GM12872 (cell line): ENCODE results near the gene ALG8.

Experiments used
- TF ChIP-seq, protein P1 (sequence below): IDR thresholded peaks from 3 replicates; pipeline ENCODE4 v1.5.1; 2011; ENCODE audit warnings: low read depth, mild to moderate bottlenecking, low read length, moderate library complexity; ENCODE audit not compliant: insufficient read depth

The ALG8 gene

GRCh38 chr11:78094250-78094649 is 45.2 kb downstream of the ALG8 start:
- TF ChIP-seq, protein P1, sequence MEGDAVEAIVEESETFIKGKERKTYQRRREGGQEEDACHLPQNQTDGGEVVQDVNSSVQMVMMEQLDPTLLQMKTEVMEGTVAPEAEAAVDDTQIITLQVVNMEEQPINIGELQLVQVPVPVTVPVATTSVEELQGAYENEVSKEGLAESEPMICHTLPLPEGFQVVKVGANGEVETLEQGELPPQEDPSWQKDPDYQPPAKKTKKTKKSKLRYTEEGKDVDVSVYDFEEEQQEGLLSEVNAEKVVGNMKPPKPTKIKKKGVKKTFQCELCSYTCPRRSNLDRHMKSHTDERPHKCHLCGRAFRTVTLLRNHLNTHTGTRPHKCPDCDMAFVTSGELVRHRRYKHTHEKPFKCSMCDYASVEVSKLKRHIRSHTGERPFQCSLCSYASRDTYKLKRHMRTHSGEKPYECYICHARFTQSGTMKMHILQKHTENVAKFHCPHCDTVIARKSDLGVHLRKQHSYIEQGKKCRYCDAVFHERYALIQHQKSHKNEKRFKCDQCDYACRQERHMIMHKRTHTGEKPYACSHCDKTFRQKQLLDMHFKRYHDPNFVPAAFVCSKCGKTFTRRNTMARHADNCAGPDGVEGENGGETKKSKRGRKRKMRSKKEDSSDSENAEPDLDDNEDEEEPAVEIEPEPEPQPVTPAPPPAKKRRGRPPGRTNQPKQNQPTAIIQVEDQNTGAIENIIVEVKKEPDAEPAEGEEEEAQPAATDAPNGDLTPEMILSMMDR = no peak

GRCh38 chr11:78085972-78086371 is 53.5 kb downstream of the ALG8 start:
- TF ChIP-seq, protein P1 = no peak

- TF ChIP-seq, protein P1 = no peak
Observed at GRCh38 chr11:78083021-78083420, 56.4 kb downstream of the ALG8 start.

- TF ChIP-seq, protein P1 = no peak
Observed at GRCh38 chr11:78082146-78082545, 57.3 kb downstream of the ALG8 start.

DNA sequence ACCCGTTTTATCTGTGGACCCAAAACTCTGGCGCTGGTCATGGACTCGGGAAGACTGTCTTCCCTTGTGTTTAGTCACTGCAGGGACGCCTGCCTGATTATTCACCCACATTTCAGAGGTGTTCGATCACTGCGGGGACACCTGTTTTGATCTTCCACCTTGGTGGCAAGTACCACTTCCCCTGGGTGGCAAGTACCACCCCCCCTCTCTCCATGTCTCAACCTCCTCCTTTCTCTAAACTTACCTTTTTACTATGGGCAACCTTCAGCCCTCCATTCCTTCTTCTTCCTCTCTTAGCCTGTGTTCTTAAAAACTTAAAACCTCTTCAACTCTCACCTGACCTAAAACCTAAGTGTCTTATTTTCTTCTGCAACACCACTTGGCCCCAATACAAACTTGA is 57.8 kb downstream of the ALG8 start:
- TF ChIP-seq, protein P1 = no peak

GRCh38 chr11:78080818-78081495 is 58.5 kb downstream of the ALG8 start:
- TF ChIP-seq, protein P1 = no peak

DNA sequence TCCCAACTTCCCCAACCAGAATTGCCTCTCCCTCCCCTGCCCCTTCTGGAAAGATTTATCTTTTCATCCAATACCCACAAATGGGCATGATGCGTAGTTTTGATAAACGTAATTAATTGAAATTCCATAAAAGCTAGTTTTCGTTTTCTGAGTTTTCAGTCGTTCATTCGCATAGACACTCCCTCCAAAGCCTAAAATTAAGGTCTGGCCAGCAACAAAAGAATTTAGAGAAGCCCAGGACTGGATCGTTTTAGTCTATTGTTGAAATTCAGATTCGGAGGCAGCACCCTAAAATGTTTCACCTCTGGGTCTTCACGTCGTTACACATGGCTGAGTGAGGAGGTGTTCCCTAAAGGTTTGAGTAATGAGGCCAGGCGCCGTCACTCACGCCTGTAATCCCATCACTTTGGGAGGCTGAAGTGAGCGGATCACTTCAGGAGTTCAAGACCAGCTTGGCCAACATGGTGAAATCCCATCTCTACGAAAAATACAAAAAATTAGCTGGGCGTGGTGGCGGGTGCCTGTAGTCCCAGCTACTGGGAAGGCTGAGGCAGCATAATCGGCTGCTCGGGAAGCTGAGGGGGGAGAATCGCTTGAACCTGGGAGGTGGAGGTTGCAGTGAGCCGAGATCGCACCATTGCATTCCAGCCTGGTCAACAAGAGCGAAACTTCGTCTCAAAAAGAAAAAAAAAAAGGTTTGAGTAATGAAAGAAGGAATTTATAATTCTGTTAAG is 59.2 kb downstream of the ALG8 start:
- TF ChIP-seq, protein P1 = no peak
